OCI-LY1 (cell line): ENCODE results near the gene BNIP2.

Experiments
- EZH2 ChIP-seq: fragments of 200-600 bp; sonication (generic), shearing (Covaris generic); IDR thresholded peaks from 2 replicates; pipeline ENCODE4 v1.8.0; 2017; ENCODE audit warnings: borderline replicate concordance, mixed run types, mild to moderate bottlenecking, antibody characterized with exemption, low read length, moderate library complexity, mixed read lengths
- TF ChIP-seq, protein P1 (sequence below): fragments of 200-600 bp; sonication (generic), shearing (Covaris generic); IDR thresholded peaks from 2 replicates; pipeline ENCODE4 v1.5.1; 2017; ENCODE audit warnings: mild to moderate bottlenecking, antibody characterized with exemption, low read length, moderate library complexity, mixed read lengths

DNA sequence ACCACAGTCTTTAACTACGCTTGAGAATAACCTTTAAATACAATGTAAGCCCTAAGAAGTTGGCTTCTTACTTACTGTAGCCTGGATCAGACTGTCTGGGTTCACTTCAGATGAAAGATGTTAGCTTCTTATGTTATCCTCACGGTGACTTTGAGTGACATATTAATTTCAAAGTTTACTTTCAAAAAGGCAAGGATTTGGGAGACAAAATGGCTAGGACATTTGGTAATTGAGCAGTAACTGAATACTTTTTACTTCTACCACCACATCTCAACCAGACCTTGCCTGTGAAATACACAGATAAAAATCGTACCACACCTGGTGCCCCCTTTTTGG is 36.0 kb upstream of the BNIP2 start:
- TF ChIP-seq, protein P1, sequence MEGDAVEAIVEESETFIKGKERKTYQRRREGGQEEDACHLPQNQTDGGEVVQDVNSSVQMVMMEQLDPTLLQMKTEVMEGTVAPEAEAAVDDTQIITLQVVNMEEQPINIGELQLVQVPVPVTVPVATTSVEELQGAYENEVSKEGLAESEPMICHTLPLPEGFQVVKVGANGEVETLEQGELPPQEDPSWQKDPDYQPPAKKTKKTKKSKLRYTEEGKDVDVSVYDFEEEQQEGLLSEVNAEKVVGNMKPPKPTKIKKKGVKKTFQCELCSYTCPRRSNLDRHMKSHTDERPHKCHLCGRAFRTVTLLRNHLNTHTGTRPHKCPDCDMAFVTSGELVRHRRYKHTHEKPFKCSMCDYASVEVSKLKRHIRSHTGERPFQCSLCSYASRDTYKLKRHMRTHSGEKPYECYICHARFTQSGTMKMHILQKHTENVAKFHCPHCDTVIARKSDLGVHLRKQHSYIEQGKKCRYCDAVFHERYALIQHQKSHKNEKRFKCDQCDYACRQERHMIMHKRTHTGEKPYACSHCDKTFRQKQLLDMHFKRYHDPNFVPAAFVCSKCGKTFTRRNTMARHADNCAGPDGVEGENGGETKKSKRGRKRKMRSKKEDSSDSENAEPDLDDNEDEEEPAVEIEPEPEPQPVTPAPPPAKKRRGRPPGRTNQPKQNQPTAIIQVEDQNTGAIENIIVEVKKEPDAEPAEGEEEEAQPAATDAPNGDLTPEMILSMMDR, result no peak
- no peak for TF ChIP-seq EZH2
